ENCODE data around the gene ACSM3.
"Not testable (repeated sequence)": the region's sequence is repeated elsewhere in the genome, so short reads cannot be mapped to it uniquely, and the experiment has no call there.

The ACSM3 gene, protein sequence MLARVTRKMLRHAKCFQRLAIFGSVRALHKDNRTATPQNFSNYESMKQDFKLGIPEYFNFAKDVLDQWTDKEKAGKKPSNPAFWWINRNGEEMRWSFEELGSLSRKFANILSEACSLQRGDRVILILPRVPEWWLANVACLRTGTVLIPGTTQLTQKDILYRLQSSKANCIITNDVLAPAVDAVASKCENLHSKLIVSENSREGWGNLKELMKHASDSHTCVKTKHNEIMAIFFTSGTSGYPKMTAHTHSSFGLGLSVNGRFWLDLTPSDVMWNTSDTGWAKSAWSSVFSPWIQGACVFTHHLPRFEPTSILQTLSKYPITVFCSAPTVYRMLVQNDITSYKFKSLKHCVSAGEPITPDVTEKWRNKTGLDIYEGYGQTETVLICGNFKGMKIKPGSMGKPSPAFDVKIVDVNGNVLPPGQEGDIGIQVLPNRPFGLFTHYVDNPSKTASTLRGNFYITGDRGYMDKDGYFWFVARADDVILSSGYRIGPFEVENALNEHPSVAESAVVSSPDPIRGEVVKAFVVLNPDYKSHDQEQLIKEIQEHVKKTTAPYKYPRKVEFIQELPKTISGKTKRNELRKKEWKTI

DNA sequence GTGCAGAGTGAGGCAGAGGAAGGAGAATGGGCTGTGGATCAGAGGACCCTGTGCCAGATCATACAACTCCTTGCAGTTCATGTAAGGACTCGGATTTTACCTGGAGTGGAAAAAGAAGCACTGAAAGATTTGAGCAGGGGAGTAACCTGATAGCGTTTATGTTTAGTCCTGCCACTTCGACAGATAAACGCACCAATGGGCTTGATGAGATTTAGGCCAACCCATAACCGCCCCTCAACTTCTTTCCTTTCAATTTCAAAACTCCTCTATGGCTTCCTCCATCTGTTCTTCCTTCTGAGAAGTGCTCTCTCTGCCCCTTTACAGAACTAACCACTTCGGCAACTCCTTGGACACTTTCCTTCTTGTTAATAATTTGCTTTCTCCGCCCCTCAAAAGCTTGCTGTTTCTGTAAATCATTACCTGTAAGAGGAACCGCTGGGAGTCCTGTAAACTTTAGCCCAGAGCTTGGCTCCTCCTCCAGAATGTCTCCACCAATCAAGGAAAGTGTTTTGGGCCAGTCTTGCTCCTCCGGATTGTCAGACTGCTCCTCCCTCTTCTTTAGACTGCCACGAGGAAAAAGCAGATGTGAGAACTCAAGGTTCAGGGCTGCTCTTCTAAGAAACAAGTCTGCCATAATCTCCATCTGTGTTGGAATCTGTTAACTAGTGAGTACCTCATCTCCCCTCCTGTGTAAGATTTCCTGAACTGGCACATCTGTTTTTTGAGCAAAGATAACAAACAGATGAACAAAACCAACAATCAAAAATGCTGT, at the start of gene ACSM3:
Gene ACSM3, plus strand, starts transcription at position 554 of the 772 bp plus-strand sequence. CDS start 6,021 bp downstream, outside the sequence.
- DNase-seq (ENCODE audit: low read depth), result peak; percentile 36

GRCh38 chr16:20717718-20718117, 46.1 kb upstream of the ACSM3 start:
- not testable (repeated sequence) for DNase-seq (ENCODE audit: low read depth)

- no peak for DNase-seq (ENCODE audit: low read depth)
These were observed 43.6 kb upstream of the ACSM3 start for GRCh38 chr16:20720251-20720650.

DNA sequence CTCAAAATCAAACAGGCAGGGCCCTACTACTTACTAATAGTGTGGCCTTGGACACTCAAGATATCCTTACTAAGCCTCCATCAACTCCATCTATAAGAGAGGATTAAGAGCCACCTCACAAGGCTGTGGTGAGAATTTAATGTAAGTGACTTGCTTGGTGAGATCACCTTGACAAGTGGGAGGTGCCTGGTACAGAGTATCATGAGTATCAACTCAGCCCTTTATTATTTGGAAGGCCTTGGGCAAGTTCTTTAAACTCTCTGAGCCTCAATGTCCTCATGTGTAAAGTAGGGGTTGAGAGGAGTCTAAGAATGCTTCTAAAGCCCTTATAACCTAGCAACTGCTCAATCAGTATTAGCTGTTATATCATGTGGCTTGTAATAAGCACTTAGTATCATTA, 37.2 kb upstream of the ACSM3 start:
- no peak for DNase-seq (ENCODE audit: low read depth)

- no peak for DNase-seq (ENCODE audit: low read depth)
These were observed 36.6 kb upstream of the ACSM3 start for GRCh38 chr16:20727181-20727580.

- DNase-seq (ENCODE audit: low read depth), result no peak
These were observed 34.7 kb upstream of the ACSM3 start for GRCh38 chr16:20729141-20729540.

DNA sequence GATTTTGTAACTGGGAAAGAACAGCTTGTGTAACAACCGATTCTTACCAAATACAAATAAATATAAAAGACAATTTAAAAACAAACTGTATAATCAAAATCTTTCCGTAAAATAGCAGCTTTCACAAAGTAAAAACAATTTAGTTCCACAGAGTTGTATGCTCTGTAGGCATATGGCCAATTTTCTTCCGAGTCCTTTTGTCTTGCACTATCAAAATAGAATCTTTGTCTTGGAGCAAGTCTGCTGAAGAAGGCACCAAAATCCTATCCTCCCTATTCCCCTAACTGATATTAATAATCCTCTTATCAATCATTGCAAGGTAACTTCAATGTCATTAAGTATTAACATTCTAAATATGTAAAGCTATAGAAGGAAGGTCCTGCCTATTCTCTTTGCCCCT, 29.8 kb upstream of the ACSM3 start:
- no peak for DNase-seq (ENCODE audit: low read depth)

- DNase-seq (ENCODE audit: low read depth), result no peak
These were observed 29.0 kb upstream of the ACSM3 start for GRCh38 chr16:20734782-20735181.

GRCh38 chr16:20735490-20735889, 28.3 kb upstream of the ACSM3 start:
- no peak for DNase-seq (ENCODE audit: low read depth)

DNA sequence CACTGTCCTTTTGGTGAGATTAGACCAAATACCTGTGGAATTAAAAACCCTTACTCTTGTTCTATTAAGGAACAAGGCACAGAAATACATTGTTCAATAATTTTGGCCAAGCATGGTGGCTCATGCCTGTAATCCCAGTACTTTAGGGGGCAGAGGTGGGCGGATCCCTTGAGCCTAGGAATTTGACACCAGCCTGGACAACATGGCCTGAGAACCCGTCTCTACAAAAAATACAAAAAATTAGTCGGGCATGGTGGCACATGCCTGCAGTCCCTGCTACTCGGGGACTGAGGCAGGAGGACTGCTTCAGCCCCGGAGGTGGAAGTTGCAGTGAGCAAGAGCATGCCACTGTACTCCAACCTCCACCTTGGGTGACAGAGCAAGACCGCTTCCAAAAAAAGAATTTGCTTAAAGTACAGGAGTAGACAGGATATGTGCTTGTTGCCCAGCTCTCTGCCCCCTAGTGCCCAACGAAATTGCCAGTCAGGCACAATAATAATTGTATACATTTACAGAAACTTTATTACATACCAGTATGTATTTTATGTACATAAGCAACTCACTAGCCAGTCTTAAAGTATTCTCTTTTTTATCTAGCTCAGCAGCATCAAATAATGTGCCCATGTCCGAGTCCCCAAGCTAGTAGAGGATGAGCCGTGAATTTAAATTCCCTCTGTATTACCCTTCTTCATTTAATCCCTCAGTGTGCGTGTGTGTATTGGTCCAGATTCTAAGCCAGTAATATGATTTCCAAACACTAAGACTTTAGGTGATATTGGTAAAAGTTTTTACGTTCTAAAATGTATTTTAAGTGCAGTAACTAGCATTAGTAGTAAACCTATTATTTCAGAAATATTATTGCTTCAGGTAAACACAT, 23.6 kb upstream of the ACSM3 start:
- DNase-seq (ENCODE audit: low read depth), result no peak

DNA sequence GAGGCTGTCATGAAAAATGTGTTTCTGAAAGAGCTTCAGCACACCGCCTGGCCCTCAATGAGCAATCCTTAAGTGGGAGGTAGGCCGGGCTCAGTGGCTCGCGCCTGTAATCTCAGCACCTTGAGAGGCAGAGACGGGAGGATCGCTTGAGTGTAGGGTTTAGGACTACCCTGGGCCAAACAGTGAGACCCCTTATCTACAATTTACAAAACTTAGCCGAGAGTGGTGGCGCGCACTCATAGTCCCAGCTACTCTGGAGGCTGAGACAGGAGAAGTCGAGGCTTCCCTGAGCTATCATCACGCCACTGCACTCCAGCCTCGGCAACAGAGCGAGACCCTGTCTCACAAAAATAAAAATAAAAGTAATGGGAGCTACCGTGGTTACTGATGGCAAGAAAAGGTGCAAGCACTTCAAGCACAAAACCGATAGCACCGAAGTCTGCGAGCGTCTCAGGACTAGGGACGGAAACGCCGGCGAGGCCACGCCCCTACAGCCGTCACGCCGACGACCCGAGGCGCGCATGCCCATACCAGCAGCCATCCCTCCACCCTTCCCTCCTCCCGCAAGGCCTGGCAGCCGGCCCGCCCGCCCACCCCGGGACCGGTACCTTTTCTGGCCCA, 22.8 kb upstream of the ACSM3 start:
- DNase-seq (ENCODE audit: low read depth), result peak; percentile 87

DNA sequence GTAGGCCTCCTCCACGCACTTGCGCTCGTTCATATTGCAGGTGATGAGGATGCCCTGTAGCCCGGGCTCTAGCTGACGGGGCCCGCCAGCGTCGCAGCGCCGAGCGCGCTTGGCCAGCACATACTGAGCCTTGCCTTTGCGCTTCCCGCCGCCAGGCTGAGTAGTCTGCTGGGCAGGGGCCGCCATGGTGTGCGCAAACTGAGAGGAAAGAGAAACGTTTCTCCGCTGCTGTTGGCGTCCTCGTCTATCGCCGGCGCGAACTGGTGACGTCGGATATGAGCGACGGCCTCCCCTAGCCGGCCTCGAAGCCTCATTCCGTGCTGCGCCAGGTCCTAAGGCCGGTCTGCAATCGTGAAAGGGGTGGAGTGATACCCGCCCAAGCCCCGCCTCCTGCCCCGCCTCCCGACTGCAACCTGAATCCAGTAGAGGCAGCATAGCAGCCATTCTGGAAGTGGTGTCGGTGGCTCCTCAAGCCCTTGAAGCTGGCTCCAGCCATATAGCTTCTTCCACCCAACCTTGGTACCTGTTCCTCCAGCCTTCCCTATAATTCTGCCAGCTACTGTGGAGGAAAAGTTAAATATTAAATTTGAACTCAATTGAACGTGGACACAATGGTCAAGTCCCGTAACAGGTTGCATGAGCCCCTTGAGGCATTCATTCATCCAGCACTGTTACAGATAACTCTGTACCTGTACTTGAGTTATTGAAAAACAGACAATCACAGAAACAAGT, 22.1 kb upstream of the ACSM3 start, which contains the start of gene THUMPD1:
Gene THUMPD1, minus strand, starts transcription at position 265 of the 732 bp plus-strand sequence. Its CDS starts 79 bp downstream, at position 186.
- peak; percentile 98 for DNase-seq (ENCODE audit: low read depth)

DNA sequence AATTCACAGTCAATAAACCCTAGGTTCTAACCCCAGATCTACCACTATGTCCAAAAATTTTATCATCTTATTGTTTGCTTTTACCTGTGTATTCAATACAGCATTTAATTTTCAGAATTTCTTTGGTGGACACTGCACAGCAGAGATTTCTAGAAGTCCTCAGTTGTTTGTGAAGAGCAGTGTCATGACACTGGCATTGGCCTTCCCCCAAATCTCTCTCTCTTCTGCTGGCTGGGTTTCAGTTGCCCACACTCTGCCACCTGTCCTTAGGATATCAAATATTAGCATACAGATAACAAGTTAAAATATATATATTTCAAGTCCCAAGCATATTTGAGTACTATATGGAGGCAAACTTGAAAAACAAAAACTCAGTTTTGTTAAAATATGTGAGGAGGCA, 20.2 kb upstream of the ACSM3 start:
- DNase-seq (ENCODE audit: low read depth), result no peak

DNA sequence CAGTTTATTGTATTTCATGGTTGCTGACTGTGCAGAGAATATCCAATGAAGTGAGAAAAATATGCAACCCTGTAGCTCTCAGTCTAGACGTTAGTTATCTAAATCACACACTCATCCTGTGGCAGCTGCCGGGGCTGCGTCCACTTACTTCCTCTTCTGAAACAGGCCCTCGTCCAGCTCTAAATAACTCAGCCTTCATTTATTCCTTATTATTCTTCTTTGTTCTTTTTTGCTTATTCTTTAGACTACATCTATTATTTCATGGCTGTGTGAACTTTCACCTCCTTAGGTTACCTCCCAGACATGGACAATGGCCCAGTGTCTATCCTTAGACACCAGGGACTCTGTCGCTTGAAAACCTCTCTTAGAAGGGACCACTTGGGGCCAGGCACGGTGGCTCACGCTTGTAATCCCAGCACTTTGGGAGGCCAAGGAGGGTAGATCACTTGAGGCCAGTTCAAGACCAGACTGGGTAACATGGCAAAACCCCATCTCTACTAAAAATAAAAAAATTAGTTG, 18.8 kb upstream of the ACSM3 start:
- DNase-seq (ENCODE audit: low read depth), result no peak

DNA sequence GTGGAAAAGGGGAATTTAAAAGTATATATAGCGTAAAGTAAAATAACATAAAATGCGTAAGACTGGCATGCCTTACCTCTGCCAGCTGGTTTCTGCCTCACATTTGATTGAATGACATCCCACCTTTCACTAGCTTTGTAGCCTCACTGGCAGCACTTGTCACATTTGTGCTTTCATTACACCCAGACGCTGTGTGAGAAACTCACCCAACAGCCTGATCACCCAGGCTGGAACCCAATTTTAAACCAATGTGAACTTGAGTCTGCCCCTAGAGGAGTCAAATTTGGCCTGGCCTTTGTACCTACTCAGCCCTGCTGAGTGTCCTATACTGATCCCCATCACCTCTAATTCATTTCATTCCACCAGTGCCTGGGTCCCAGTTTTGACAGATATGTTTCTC, 17.4 kb upstream of the ACSM3 start:
- DNase-seq (ENCODE audit: low read depth), result no peak

GRCh38 chr16:20747030-20747816, 16.6 kb upstream of the ACSM3 start:
- no peak for DNase-seq (ENCODE audit: low read depth)

DNA sequence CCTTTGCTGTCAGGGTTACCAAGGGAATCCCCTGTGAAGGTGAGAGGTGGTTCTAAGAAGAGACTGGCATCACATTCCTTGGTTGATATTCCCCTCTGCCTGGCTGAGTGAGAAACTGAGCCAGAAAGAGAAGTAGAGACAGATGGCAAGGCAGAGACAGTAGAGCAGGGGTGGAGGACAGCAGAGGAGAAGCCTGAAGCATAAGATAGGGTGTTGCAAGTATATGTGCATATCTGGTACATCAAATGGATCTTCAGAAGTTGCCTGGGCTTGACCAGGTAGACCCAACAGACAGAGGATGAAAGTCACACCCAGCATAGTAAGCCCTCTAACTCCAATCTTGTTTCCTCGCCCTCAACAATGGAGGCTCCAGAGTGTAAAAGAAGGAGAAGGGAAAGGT, 14.3 kb upstream of the ACSM3 start:
- DNase-seq (ENCODE audit: low read depth), result no peak

GRCh38 chr16:20750558-20750957, 13.3 kb upstream of the ACSM3 start:
- no peak for DNase-seq (ENCODE audit: low read depth)

DNA sequence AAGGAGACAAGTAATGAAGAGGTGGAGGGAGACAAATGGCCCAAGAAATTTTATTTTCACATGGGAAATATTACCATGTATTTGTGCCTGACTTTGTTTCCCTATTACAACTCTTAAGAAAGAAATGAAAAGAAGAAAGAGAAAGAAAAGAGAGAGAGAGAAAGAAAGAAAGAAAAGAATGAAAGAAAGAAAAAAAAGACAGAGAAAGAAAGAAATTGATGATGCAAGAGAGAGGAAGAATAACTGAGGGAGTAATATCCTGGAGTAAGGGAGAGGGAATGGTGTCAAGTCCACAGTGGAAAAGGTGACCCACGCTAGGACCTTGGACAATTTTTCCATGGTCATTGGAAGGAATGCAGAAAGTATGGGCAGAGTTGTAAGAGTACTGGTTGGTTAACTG, 10.1 kb upstream of the ACSM3 start:
- DNase-seq (ENCODE audit: low read depth), result no peak

DNA sequence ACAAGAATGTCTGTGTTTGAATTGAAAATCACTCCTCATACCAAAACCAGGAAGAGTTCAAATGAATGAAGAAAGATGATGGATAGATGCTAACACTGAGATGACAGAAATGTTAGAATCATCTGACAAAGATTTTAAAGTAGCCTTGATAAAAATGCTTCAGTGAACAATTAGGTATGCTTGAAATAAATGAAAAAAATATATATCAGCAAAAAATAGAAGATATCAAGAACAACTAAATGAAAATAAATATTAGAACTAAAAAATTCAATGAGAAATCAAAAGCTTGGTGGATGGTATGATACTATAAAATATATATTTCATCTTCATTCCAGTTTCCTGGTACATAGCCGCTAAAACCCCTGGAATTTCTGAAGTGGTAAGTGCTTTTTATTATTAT, 8.6 kb upstream of the ACSM3 start:
- no peak for DNase-seq (ENCODE audit: low read depth)

All from activated T-cell treated with anti-CD3 and anti-CD28 coated beads for 1 hour (primary cell).